RWPE1 (cell line): Measurements from ENCODE around the gene KRT31.
"Not testable (repeated sequence)": the region's sequence is repeated elsewhere in the genome, so short reads cannot be mapped to it uniquely, and the experiment has no call there.

ENCODE experiments used
- CTCF ChIA-PET: fragments of 350-600 bp; sonication (Branson Sonifier 250); formaldehyde crosslinking; extraction: SDS; loops from one replicate; lab custom pipeline; 2021; lab: Yijun Ruan, JAX
- POLR2A ChIA-PET: fragments of 400-600 bp; formaldehyde crosslinking; extraction: SDS; loops from one replicate; lab custom pipeline; 2020; ENCODE audit warnings: antibody characterized with exemption; ENCODE audit not compliant: low non-redundant PET; lab: Yijun Ruan, JAX
- DNase-seq: peaks from one replicate; pipeline ENCODE4 v3.0.0; 2012; ENCODE audit warnings: low spot score
- H3K27ac ChIP-seq: fragments of 450-650 bp; 2 replicates; pipeline ENCODE4 v1.5.1; 2017
- TF ChIP-seq, protein P1 (sequence below): fragments of 450-650 bp; conservative IDR thresholded peaks from 2 replicates; pipeline ENCODE4 v1.5.1; 2017; ENCODE audit warnings: low read depth, mild to moderate bottlenecking

KRT31 gene

DNA sequence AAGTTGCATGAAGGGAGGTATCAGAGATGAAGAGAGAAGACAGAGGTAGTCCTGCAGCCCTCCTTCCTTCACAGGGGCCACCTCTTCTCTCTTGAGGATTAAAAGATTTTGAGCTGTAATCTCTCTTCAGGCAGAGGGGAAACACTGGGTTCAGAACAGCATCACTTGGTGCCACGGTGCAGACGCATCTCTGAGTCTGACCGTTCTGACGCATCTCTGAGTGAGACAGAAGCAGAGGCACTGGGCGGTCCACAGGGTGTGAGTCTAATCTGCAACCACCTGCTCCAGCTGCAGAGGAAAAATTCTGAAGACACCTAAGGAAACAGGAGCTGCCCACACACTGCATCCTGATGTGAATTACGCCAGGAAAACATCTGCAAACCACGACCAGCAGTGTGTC lies 32.3 kb upstream of the KRT31 start:
- POLR2A ChIA-PET: no interaction called here
- TF ChIP-seq, protein P1, sequence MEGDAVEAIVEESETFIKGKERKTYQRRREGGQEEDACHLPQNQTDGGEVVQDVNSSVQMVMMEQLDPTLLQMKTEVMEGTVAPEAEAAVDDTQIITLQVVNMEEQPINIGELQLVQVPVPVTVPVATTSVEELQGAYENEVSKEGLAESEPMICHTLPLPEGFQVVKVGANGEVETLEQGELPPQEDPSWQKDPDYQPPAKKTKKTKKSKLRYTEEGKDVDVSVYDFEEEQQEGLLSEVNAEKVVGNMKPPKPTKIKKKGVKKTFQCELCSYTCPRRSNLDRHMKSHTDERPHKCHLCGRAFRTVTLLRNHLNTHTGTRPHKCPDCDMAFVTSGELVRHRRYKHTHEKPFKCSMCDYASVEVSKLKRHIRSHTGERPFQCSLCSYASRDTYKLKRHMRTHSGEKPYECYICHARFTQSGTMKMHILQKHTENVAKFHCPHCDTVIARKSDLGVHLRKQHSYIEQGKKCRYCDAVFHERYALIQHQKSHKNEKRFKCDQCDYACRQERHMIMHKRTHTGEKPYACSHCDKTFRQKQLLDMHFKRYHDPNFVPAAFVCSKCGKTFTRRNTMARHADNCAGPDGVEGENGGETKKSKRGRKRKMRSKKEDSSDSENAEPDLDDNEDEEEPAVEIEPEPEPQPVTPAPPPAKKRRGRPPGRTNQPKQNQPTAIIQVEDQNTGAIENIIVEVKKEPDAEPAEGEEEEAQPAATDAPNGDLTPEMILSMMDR: no peak
- CTCF ChIA-PET: no interaction called here
- DNase-seq: no peak
- no peak overlapping the region for H3K27ac ChIP-seq

DNA sequence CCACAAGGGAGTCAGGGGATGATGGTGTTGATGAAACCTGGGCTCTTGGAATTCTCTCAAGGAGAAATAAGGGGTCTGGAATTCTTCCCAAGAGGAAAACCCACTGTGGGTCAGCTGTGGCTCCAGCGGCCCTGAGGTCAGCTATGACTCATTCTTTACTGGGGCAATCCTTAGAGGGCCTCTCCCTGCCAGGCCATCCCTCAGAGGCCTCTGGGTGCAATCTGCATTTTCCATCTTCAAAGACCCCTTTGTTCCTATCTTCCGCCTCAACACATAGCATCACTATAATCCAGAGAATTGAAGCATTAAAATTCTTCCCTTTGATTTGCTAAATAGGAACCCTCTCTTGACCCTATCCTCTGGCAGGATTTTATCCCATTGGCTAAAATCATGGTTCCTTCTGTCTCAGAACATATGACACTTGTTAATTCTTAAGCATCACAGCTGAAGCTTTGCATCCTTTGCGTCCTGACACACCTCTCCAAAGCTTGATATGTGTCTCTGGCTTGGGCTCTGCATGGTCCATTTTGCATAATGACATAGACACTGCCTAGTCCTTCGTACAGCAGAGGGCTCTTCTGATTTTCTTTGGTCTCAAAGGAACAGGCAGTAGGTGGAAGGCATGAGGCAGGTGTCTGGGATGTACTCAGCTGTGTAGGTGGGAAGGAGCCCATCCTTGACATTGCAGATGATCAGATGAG lies 31.3 kb upstream of the KRT31 start:
- DNase-seq: no peak
- TF ChIP-seq, protein P1: no peak
- CTCF ChIA-PET: interaction anchor here (0.7 to 1.0 kb wide), 2 partner anchors 11 to 558 kb away, joined by 3 read pairs; no protein-coding TSS in a partner anchor
- POLR2A ChIA-PET: no interaction called here
- no peak overlapping the region for H3K27ac ChIP-seq

DNA sequence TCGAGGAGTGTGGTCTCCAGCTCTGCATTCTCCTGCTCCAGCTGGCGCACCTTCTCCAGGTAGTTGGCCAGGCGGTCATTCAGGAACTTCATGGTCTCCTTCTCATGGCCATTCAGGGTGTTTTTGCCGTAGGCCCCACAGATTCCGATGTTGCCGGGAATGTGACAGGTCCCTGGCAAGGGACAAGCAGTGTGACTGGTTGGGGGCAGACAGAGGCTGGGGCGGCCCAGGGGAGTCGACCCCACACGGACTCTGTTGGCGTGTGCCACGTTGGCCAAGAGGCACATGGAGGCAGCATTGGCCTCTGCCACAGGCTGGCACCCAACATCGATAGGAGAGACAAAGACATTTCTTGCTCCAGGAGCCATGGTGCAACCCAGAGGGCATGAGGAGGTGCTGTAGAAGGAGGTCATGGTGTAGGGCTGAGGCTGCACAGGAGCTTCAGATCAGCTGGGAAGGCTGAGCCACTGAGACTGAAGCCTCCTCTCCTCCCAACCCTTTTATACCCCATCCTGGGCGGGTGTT lies 26.8 kb upstream of the KRT31 start, which contains the start of gene KRT37:
TSS of gene KRT37 (minus strand) at position 475 of the 525 bp plus-strand sequence. CDS start at position 413, 62 bp downstream.
- ChIA-PET CTCF (no interaction called here), POLR2A (no interaction called here)
- H3K27ac ChIP-seq: no peak within 1 kb of the TSS
- TF ChIP-seq, protein P1: no peak
- DNase-seq: no peak

DNA sequence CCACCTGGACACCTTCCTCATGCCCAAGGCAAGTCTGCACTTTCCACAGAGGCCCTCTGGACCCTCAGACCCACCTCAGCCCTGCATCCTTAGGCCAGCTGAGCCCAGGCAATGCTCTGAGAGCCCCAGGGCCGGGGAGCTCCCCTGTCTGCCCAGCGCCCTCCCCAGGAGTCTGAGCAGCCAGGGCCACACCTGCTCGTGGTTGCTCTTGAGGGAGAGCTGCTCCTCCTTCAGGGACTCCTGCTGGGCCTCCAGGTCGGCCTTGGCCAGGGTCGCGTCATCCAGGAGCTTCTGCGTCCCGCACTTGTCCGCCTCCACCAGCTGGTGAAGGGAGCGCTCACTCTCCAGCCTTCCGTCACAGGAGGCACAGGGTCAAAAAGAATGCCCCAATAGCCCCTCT lies 25.2 kb upstream of the KRT31 start:
- H3K27ac ChIP-seq: peak overlapping the region; percentile 98
- DNase-seq, POLR2A ChIA-PET: not testable (repeated sequence)
- CTCF ChIA-PET: interaction anchor here (0.6 to 0.7 kb wide), 3 partner anchors 88 to 705 kb away, joined by 3 to 4 read pairs (median 4); partner anchors contain the start of gene KRT15

DNA sequence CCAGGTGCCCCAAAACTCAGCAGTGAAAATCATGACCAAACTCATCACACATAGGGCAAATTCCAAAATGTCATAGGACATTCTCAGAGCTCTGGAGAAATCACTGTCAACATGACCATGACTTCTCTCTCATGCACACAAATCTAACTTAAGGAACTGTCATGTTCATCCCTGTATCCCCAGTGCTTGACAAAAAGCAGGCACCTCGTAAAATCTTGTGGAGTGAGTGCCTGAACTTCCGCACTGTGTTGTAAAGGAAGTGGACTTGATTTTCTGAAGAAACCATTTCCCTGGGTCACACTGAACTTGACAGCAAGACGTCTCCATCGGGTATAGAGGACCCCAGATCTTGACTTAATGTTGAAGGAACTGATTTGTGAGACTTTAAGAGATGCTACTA lies 24.2 kb upstream of the KRT31 start:
- H3K27ac ChIP-seq: peak overlapping the region; percentile 98
- DNase-seq: no peak
- TF ChIP-seq, protein P1: no peak
- POLR2A ChIA-PET: no interaction called here
- CTCF ChIA-PET: interaction anchor here (1.0 kb wide), 1 partner anchor 457 kb away, joined by 3 read pairs; no protein-coding TSS in a partner anchor

DNA sequence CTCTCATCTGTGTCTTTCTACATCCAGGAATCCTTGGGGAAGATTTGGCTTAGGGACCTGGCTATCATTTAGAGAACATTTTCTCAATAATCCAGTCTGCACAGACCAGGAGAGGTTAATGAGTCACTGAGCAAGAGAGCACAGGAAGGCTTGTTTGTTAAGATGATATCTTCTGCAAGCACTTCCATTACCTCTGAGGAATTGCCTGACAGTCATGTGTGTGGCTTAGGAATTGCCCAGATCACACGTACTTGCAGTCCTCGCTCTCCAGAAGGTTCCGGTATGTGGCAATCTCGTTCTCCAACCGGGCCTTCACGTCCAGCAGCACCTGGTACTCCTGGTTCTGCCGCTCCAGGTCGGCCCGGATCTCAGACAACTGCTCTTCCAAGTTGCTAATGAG lies 23.7 kb upstream of the KRT31 start:
- H3K27ac ChIP-seq: peak overlapping the region; percentile 98
- ChIA-PET POLR2A (no interaction called here), CTCF (interaction anchor here (1.0 kb wide), 1 partner anchor 457 kb away, joined by 3 read pairs; no protein-coding TSS in a partner anchor)
- DNase-seq: peak; percentile 70
- TF ChIP-seq, protein P1: no peak

DNA sequence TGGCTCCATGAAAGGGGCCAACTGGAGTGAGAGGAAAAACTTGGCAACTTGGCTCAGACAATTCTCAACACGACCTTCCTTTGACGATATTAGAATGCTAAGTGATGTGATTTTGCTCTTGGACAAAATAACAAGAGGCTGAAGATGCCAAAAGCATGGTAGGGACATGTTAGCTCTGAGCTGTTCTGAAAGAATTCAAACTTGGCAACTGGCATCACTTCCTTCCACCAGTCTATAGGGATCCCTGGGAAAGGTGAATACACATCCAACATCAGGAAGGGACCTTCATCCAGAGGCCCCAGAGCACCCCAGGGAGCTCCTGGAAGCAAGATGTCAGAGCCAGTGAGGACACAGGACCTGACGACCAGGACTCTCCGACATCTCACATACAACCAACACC lies 22.7 kb upstream of the KRT31 start:
- ChIA-PET POLR2A (no interaction called here), CTCF (no interaction called here)
- TF ChIP-seq, protein P1: no peak
- DNase-seq: peak; percentile 76
- peak overlapping the region; percentile 98 for H3K27ac ChIP-seq
